Prostate gland (tissue), 2 donors: ENCODE data around the gene PML. TPM values are rescaled to one million over a fixed set of nuclear protein-coding genes. Genes with fewer than 3 reads are reported as not detected.

ENCODE experiments used
- DNase-seq: peaks from one replicate; pipeline ENCODE4 v3.0.0-alpha.2; 2019; ENCODE audit warnings: low spot score
- H3K27ac ChIP-seq, 2 donors: fragments of 200-600 bp; sonication (generic); 2 replicates each; pipeline ENCODE4 v1.5.1; 2017 to 2019
- H3K27me3 ChIP-seq: fragments of 200-600 bp; sonication (generic); replicated peaks from 2 replicates; pipeline ENCODE4 v1.5.1; 2019; ENCODE audit not compliant: insufficient read depth
- H3K36me3 ChIP-seq, 2 donors: fragments of 200-600 bp; sonication (generic); 1 replicate in 1 of 2; 2 replicates in 1 of 2; pipeline versions ENCODE4 v1.5.1 to v1.8.1; 2017 to 2019
- H3K4me1 ChIP-seq: fragments of 200-600 bp; sonication (generic); replicated peaks from 2 replicates; pipeline ENCODE4 v1.5.1; 2019
- H3K4me3 ChIP-seq, 2 donors: fragments of 200-600 bp; sonication (generic); 2 replicates each; pipeline ENCODE4 v1.5.1; 2017 to 2019
- H3K9me3 ChIP-seq: fragments of 200-600 bp; sonication (generic); 2 replicates; pipeline ENCODE4 v1.5.1; 2017
- POLR2A ChIP-seq: fragments of 450-650 bp; IDR thresholded peaks from one replicate; pipeline ENCODE4 v1.6.1; 2016; ENCODE audit warnings: antibody characterized with exemption, mild to moderate bottlenecking
- POLR2AphosphoS5 ChIP-seq: sonication (generic); formaldehyde crosslinking; IDR thresholded peaks from one replicate; pipeline ENCODE4 v1.6.1; 2017; ENCODE audit warnings: antibody characterized with exemption
- WGBS: methylation state at CpG from one replicate; pipeline ENCODE4 v1.1.5; 2018; 5-methylcytosine and 5-hydroxymethylcytosine counted together
- intact Hi-C: fragments of 100-400 bp; cut with DNase I; formaldehyde crosslinking; loops from one replicate; pipeline ENCODE4 v1.14.2; 2022
- total RNA-seq, 2 donors: library from RNA; depleted of rRNA; stranded (reverse); fragments of >200 nt; gene quantifications; one replicate each; pipeline ENCODE4 v1.1.0, GENCODE V29; 2016
- TF ChIP-seq, protein P1 (sequence below), 4 experiments: fragments of 200-600 bp in 2 of 4; fragments of 450-650 bp in 2 of 4; sonication (generic) in 2 of 4; IDR thresholded peaks; 1 replicate in 3 of 4; 2 replicates in 1 of 4; pipeline ENCODE4 v1.5.1; 2016 to 2019; ENCODE audit warnings: antibody characterized with exemption in 4 of 4, mild to moderate bottlenecking in 2 of 4, moderate library complexity in 2 of 4

PML gene, protein sequence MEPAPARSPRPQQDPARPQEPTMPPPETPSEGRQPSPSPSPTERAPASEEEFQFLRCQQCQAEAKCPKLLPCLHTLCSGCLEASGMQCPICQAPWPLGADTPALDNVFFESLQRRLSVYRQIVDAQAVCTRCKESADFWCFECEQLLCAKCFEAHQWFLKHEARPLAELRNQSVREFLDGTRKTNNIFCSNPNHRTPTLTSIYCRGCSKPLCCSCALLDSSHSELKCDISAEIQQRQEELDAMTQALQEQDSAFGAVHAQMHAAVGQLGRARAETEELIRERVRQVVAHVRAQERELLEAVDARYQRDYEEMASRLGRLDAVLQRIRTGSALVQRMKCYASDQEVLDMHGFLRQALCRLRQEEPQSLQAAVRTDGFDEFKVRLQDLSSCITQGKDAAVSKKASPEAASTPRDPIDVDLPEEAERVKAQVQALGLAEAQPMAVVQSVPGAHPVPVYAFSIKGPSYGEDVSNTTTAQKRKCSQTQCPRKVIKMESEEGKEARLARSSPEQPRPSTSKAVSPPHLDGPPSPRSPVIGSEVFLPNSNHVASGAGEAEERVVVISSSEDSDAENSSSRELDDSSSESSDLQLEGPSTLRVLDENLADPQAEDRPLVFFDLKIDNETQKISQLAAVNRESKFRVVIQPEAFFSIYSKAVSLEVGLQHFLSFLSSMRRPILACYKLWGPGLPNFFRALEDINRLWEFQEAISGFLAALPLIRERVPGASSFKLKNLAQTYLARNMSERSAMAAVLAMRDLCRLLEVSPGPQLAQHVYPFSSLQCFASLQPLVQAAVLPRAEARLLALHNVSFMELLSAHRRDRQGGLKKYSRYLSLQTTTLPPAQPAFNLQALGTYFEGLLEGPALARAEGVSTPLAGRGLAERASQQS
- total RNA-seq = 100 to 1,000 TPM in 1 of 2 donors, 10 to 100 TPM in 1; 67.5 to 122 TPM

DNA sequence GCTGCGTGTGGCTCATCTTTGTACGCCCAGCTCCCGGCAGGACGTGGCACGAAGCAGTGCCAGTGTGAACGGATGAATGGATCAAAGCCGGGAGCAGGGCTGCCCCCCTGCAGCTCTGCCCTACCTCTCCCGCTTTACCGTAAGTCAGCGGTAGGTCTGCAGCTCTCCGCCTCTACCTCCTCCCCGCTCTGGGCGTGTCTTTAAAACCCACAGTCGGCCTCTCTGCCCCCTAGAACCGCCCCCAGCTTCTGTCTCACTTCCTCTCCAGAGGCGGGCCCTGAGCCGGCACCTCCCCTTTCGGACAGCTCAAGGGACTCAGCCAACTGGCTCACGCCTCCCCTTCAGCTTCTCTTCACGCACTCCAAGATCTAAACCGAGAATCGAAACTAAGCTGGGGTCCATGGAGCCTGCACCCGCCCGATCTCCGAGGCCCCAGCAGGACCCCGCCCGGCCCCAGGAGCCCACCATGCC, at the start of gene PML:
Gene PML, plus strand, starts transcription at position 304 of the 471 bp plus-strand sequence. Its CDS starts 97 bp downstream, at position 401.
- WGBS = under 1% methylated on average over 27 of the region's 27 CpGs
- H3K4me1 ChIP-seq = peaks cover 4% of the 10 kb centered on the region
- peak within 1 kb of the TSS; percentile 90 to 95 for H3K27ac ChIP-seq
- H3K36me3 ChIP-seq = no peaks in the 10 kb centered on the region
- H3K4me3 ChIP-seq = peak within 1 kb of the TSS; percentile 73
- no peaks in the 10 kb centered on the region for H3K9me3 ChIP-seq
- peak; percentile 96 for DNase-seq
- no peaks in the 10 kb centered on the region for H3K27me3 ChIP-seq
- intact Hi-C loops = loop anchor here (10.0 kb wide), 1 partner anchor 620 kb away; the partner anchor contains the start of gene CLK3
- TF ChIP-seq, protein P1, sequence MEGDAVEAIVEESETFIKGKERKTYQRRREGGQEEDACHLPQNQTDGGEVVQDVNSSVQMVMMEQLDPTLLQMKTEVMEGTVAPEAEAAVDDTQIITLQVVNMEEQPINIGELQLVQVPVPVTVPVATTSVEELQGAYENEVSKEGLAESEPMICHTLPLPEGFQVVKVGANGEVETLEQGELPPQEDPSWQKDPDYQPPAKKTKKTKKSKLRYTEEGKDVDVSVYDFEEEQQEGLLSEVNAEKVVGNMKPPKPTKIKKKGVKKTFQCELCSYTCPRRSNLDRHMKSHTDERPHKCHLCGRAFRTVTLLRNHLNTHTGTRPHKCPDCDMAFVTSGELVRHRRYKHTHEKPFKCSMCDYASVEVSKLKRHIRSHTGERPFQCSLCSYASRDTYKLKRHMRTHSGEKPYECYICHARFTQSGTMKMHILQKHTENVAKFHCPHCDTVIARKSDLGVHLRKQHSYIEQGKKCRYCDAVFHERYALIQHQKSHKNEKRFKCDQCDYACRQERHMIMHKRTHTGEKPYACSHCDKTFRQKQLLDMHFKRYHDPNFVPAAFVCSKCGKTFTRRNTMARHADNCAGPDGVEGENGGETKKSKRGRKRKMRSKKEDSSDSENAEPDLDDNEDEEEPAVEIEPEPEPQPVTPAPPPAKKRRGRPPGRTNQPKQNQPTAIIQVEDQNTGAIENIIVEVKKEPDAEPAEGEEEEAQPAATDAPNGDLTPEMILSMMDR (IDR thresholded peaks at IDR 0.05) = peak in 2 of 4 experiments; percentile 24 to 38
- TF ChIP-seq POLR2AphosphoS5 (peak; percentile 95), POLR2A (peak; percentile 89)

DNA sequence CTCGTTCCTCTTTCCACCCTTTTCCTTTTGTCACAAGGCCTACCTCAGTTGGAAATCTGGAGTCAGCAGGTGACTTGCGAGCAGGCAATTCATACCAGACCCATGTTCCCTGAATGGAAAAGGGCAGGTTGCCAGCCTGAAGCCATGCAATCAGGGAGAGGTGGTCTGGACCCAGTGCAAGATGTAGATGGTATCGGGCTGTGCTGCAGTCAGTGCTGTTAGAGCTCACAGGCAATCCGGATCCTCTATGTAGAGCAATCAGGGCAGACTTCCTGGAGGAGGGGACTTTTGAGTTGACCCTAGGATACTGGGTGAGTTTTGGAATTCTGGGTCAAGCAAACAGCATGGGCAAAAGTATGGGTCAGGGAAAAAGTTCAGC, 49.4 kb upstream of the PML start:
- WGBS = 87% methylated on average over 4 of the region's 4 CpGs

DNA sequence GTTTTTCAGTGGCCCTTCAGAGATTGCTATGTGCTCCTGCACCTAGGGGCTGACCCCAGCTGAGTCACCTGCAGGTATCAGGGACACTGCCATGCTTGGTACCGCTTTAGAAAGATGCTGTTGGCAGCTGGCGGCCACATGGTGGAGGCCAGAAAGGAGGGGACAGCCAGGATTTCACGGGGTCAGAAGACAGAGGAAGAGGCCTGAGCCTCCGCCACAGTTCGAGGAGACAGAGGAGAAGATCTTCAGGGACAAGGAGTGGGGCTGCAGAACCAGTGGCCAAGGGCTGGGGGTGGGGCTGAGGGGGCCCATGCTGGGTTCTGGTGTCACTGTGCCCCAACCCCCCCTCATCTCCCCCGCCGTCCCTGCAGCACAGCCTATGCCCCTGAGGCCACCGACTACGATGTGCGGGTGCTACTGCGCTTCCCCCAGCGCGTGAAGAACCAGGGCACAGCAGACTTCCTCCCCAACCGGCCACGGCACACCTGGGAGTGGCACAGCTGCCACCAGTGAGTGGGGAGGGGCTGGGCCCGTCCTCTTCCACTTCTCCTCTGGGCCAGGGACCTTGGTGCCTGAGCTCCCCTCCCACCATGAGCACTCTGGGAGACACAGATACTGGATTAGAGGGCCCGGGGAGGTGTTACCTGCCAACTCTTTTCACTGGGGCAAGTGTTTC, 48.3 kb upstream of the PML start:
- no peaks in the 10 kb centered on the region for H3K36me3 ChIP-seq
- WGBS = 83% methylated on average over 16 of the region's 17 CpGs
- H3K9me3 ChIP-seq = no peaks in the 10 kb centered on the region
- no peaks in the 10 kb centered on the region for H3K27me3 ChIP-seq
- TF ChIP-seq, protein P1 (IDR thresholded peaks at IDR 0.05) = no peak
- TF ChIP-seq POLR2AphosphoS5 = no peak
- no peak for TF ChIP-seq POLR2A
- DNase-seq = no peak
- no peak overlapping the region for H3K27ac ChIP-seq
- intact Hi-C loops = no loop called here
- no peaks in the 10 kb centered on the region for H3K4me1 ChIP-seq
- no peak overlapping the region for H3K4me3 ChIP-seq

More for the DNA sequence above, 49.4 kb upstream of the PML start:
- intact Hi-C loops = no loop called here
- Histone ChIP-seq H3K9me3 (no peaks in the 10 kb centered on the region), H3K27me3 (no peaks in the 10 kb centered on the region), H3K4me3 (no peak overlapping the region), H3K4me1 (no peaks in the 10 kb centered on the region), H3K36me3 (no peaks in the 10 kb centered on the region), H3K27ac (no peak overlapping the region)
- TF ChIP-seq, protein P1 (IDR thresholded peaks at IDR 0.05) = no peak
- no peak for TF ChIP-seq POLR2AphosphoS5
- no peak for TF ChIP-seq POLR2A
- DNase-seq = no peak

DNA sequence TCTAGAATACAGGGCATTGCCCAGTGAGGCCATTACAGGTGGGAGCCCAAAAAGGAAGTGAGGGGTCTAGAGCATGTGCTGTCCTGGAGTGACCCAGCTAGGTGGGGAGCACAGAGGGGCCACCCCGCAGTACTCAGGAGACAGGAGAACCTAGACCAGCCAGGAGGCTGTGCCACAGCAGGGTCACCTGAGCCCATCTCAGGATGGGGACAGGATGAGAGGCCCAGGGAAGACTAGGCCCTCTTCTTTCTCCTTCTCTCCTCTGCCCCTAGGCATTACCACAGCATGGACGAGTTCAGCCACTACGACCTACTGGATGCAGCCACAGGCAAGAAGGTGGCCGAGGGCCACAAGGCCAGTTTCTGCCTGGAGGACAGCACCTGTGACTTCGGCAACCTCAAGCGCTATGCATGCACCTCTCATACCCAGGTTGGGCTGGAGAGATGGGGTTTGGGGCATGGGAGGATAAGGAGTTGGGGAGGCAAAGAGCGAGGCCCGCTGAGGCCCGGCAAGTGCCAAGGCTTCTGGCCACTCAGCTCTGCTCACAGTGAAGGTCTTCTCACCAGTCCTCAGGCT, 47.6 kb upstream of the PML start:
- H3K36me3 ChIP-seq = no peaks in the 10 kb centered on the region
- no peak for DNase-seq
- intact Hi-C loops = no loop called here
- TF ChIP-seq POLR2AphosphoS5 = no peak
- TF ChIP-seq, protein P1 (IDR thresholded peaks at IDR 0.05) = no peak
- TF ChIP-seq POLR2A = no peak
- no peaks in the 10 kb centered on the region for H3K9me3 ChIP-seq
- H3K27ac ChIP-seq = no peak overlapping the region
- WGBS = 96% methylated on average over 9 of the region's 9 CpGs
- no peaks in the 10 kb centered on the region for H3K27me3 ChIP-seq
- no peak overlapping the region for H3K4me3 ChIP-seq
- no peaks in the 10 kb centered on the region for H3K4me1 ChIP-seq
